ENCODE measurements around the gene CDK4.

Gene CDK4

GRCh38 chr12:57758552-57759359, 6.6 kb upstream of the CDK4 start:
- TF ChIP-seq CTCF (IDR thresholded peaks at IDR 0.05; ENCODE audit: insufficient read depth, low read length) (no peak), SPI1 (IDR thresholded peaks at IDR 0.05; ENCODE audit: borderline replicate concordance, low read depth) (no peak), GABPA (IDR thresholded peaks at IDR 0.05; ENCODE audit: low read depth) (no peak), POLR2AphosphoS5 (IDR thresholded peaks at IDR 0.05; ENCODE audit: low read depth) (no peak)
- TF ChIP-seq, protein P1, sequence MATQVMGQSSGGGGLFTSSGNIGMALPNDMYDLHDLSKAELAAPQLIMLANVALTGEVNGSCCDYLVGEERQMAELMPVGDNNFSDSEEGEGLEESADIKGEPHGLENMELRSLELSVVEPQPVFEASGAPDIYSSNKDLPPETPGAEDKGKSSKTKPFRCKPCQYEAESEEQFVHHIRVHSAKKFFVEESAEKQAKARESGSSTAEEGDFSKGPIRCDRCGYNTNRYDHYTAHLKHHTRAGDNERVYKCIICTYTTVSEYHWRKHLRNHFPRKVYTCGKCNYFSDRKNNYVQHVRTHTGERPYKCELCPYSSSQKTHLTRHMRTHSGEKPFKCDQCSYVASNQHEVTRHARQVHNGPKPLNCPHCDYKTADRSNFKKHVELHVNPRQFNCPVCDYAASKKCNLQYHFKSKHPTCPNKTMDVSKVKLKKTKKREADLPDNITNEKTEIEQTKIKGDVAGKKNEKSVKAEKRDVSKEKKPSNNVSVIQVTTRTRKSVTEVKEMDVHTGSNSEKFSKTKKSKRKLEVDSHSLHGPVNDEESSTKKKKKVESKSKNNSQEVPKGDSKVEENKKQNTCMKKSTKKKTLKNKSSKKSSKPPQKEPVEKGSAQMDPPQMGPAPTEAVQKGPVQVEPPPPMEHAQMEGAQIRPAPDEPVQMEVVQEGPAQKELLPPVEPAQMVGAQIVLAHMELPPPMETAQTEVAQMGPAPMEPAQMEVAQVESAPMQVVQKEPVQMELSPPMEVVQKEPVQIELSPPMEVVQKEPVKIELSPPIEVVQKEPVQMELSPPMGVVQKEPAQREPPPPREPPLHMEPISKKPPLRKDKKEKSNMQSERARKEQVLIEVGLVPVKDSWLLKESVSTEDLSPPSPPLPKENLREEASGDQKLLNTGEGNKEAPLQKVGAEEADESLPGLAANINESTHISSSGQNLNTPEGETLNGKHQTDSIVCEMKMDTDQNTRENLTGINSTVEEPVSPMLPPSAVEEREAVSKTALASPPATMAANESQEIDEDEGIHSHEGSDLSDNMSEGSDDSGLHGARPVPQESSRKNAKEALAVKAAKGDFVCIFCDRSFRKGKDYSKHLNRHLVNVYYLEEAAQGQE (IDR thresholded peaks at IDR 0.05; ENCODE audit: insufficient replicate concordance, low read depth) = no peak
- Histone ChIP-seq H3K27me3 (ENCODE audit: insufficient read depth, poor library complexity, severe bottlenecking) (peaks cover 3% of the 10 kb centered on the region), H3K27ac (replicated peaks) (no peak overlapping the region), H3K4me3 (replicated peaks; ENCODE audit: insufficient read depth, low read length) (no peak overlapping the region)
- DNase-seq (ENCODE audit: low read depth in 1 of 2, low spot score in 1 of 2) = no peak

DNA sequence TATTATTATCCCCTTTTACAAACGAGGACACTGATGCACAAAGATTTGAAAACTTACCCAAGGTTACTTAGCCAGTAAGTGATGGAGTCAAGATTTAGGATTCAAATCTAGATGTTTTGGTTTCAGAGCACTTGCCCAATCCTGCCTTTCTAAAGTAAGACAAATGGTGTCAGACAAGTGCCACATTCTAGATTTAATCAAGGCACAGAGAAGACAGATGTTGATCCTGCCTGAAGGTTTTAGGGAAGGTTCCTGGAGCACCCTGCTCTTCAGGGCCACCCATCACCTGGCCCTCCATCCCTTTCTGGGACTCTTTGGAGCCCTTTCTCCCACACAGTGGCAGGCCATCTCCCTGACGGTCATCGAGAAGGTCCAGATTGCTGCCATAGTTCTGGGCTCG, 5.7 kb upstream of the CDK4 start:
- H3K27me3 ChIP-seq (ENCODE audit: insufficient read depth, poor library complexity, severe bottlenecking) = peaks cover 3% of the 10 kb centered on the region
- no peak overlapping the region for H3K27ac ChIP-seq (replicated peaks)
- no peak for TF ChIP-seq POLR2AphosphoS5 (IDR thresholded peaks at IDR 0.05; ENCODE audit: low read depth)
- no peak for TF ChIP-seq CTCF (IDR thresholded peaks at IDR 0.05; ENCODE audit: insufficient read depth, low read length)
- TF ChIP-seq SPI1 (IDR thresholded peaks at IDR 0.05; ENCODE audit: borderline replicate concordance, low read depth) = no peak
- TF ChIP-seq, protein P1 (IDR thresholded peaks at IDR 0.05; ENCODE audit: insufficient replicate concordance, low read depth) = no peak
- no peak for TF ChIP-seq GABPA (IDR thresholded peaks at IDR 0.05; ENCODE audit: low read depth)
- DNase-seq (ENCODE audit: low read depth in 1 of 2, low spot score in 1 of 2) = no peak
- no peak overlapping the region for H3K4me3 ChIP-seq (replicated peaks; ENCODE audit: insufficient read depth, low read length)

- no peak for TF ChIP-seq POLR2AphosphoS5 (IDR thresholded peaks at IDR 0.05; ENCODE audit: low read depth)
- peak; percentile 94 for TF ChIP-seq CTCF (IDR thresholded peaks at IDR 0.05; ENCODE audit: insufficient read depth, low read length)
- TF ChIP-seq SPI1 (IDR thresholded peaks at IDR 0.05; ENCODE audit: borderline replicate concordance, low read depth) = no peak
- TF ChIP-seq GABPA (IDR thresholded peaks at IDR 0.05; ENCODE audit: low read depth) = no peak; the same call in 1 of the 2 replicates
- TF ChIP-seq, protein P1 (IDR thresholded peaks at IDR 0.05; ENCODE audit: insufficient replicate concordance, low read depth) = no peak
These were observed 4.6 kb upstream of the CDK4 start for GRCh38 chr12:57756406-57757341.

More at GRCh38 chr12:57756406-57757341, 4.6 kb upstream of the CDK4 start:
- peak overlapping the region; percentile 68 for H3K4me3 ChIP-seq (replicated peaks; ENCODE audit: insufficient read depth, low read length)
- no peak overlapping the region for H3K27ac ChIP-seq (replicated peaks)
- peak in 1 of 2 experiments; percentile 67 for DNase-seq (ENCODE audit: low read depth in 1 of 2, low spot score in 1 of 2)
- peaks cover 3% of the 10 kb centered on the region for H3K27me3 ChIP-seq (ENCODE audit: insufficient read depth, poor library complexity, severe bottlenecking)

Measured in HL-60 (cell line).